ENCODE measurements around the gene PLCB3.

DNA sequence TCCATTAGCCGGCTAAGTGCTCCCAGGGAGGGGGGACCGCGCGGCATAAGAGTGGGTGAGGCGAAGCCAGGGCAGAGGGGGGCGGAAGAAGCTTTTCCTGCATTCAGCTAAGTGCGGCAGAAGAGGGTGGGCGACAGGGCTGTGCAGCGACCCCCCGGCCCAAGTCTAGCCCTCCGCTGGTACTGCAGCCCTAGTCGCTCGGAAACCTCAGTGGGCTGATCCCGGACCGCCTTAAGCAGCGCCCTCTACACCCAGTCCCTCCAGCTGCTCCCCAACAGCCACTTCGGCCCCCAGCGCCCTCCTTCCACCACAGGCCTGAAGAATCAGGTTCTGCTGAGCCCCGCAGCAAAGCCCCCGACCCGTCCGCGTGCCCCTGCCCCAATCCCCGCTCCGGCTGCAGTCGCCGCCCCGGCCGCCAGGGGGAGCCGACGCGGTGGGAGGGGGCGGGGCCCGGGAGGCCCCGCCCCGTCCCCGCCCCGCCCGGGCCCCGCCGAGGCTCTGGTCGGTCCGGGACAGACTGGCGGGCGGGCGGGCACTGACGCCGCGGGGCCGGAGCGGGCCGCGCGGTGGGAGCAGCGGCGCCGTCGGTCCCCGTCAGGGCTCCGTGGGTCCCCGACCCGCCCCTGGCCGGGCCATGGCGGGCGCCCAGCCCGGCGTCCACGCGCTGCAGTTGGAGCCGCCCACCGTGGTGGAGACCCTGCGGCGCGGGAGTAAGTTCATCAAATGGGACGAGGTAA lies at the start of gene PLCB3:
- TF ChIP-seq CTCF (IDR thresholded peaks at IDR 0.05; ENCODE audit: low read length) (peak; percentile 62), EZH2 (IDR thresholded peaks at IDR 0.05; ENCODE audit: borderline replicate concordance, low read length) (no peak)

All from OCI-LY1 (cell line).